ENCODE results near the gene WHRN. TPM values are rescaled to one million over a fixed set of nuclear protein-coding genes. Genes with fewer than 3 reads are reported as not detected.

The WHRN gene
- total RNA-seq, 1 donor from 2014 or later: 2.9 TPM

DNA sequence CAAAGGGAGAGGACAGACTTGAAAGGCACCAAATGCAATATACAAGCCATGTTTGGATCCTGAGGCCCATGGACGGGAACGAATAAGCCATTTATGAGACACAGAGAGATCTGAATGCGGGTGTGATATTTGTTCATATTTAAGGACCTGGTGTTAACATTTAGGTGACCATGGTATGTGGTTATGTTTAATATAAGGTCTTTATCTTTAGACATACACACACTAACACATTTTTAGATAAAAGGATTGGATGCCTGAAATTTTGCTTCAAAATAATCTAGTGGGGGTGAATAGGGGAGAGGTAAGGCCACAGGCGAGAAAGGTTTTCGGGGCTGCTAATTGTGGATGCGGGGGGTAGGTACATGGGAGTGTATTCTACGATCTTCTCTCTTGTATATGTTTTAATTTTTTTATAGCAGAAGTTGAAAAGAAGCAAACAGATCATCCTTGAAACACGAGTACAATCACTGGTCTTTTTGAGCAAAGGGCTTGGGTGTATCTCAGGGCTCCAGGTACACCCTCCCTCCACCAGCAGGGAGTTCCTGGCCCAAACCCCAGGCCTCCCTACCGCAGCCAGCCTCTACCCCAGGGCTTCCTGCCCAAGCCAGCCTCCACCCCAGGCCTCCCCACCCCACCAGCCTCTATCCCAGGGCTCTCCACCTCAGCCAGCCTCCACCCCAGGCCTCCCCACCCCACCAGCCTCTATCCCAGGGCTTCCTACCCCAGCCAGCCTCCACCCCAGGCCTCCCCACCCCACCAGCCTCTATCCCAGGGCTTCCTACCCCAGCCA is 129.7 kb downstream of the WHRN start:
- peaks cover 92% of the 10 kb centered on the region for H3K36me3 Mint-ChIP-seq (ENCODE audit: low read depth)
- intact Hi-C loops (cut with micrococcal nuclease): no loop called here

DNA sequence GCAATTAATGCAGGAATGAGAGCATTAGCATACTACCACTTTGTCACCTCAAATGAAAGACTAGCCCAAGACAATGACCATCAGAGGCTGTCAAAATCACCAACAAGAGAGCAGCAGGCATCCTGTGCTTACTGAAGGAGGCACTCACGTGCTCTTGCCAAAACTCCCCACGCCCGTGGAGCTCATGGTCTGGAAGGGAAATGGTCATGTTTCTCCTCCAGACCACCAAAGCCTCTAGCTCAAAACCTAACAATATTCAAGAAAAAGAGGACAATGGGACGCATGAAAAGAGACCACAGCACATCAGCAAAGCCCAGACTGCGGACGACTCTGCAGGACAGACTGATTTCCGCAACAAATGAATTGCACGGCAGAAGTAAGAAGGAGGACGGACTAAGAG is 130.3 kb downstream of the WHRN start:
- DNase-seq (ENCODE audit: low spot score): no peak
- H3K27me3 Mint-ChIP-seq (ENCODE audit: low read depth): no peaks in the 10 kb centered on the region
- no peaks in the 10 kb centered on the region for H3K9me3 Mint-ChIP-seq
- peak overlapping the region; percentile 85 for H3K27ac Mint-ChIP-seq
- intact Hi-C loops (cut with micrococcal nuclease): no loop called here
- peaks cover 89% of the 10 kb centered on the region for H3K36me3 Mint-ChIP-seq (ENCODE audit: low read depth)
- H3K4me1 Mint-ChIP-seq (ENCODE audit: low read depth): peaks cover 80% of the 10 kb centered on the region
- peak overlapping the region; percentile 31 for H3K4me3 Mint-ChIP-seq (ENCODE audit: low read depth)

More for the DNA sequence above, 129.7 kb downstream of the WHRN start:
- Mint-ChIP-seq H3K4me1 (ENCODE audit: low read depth) (peaks cover 80% of the 10 kb centered on the region), H3K27ac (peak overlapping the region; percentile 85), H3K27me3 (ENCODE audit: low read depth) (no peaks in the 10 kb centered on the region), H3K9me3 (no peaks in the 10 kb centered on the region), H3K4me3 (ENCODE audit: low read depth) (peak overlapping the region; percentile 31)
- no peak for DNase-seq (ENCODE audit: low spot score)

DNA sequence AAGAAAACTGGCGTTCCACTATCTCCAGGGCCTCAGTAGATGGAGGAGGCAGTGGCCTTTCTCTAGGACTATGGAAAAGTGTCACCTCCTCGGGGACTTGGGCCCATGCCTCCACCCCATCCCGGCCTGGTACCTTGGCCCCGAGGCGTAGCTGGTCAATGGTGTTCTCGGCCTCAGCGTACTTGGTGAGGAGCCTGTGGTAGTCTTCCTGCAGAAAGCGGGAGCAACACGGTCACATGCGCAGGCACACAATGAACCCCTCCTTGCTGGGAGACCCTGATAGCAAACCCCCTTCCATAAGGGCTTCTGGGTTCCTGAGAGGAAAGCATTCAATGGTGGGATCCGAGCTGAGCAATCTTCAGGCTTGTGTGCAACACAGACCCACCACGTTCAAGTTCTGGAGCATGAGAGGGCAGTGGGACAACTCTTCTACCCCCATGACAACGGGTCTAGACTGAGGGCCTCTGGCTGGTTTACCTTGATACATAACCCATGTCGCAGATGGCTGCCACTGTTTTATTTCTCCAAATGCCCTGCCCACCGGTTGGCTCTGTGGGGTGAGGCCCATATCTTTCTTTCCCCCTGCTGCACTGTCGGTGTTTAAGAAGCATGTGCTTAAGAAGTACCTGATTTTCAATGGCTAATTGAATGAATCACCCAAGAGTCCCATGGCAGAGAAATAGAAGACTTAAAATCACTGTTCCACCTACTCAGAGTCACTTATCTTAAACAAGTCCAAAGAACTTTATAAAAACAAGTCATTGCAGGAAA is 131.1 kb downstream of the WHRN start:
- Mint-ChIP-seq H3K4me1 (ENCODE audit: low read depth) (peaks cover 82% of the 10 kb centered on the region), H3K27ac (peak overlapping the region; percentile 85), H3K9me3 (no peaks in the 10 kb centered on the region), H3K27me3 (ENCODE audit: low read depth) (no peaks in the 10 kb centered on the region), H3K36me3 (ENCODE audit: low read depth) (peaks cover 88% of the 10 kb centered on the region), H3K4me3 (ENCODE audit: low read depth) (peak overlapping the region; percentile 34)
- intact Hi-C loops (cut with micrococcal nuclease): loop anchor here (1.0 kb wide), 2 partner anchors 11 to 24 kb away; no protein-coding TSS in a partner anchor
- no peak for DNase-seq (ENCODE audit: low spot score)

DNA sequence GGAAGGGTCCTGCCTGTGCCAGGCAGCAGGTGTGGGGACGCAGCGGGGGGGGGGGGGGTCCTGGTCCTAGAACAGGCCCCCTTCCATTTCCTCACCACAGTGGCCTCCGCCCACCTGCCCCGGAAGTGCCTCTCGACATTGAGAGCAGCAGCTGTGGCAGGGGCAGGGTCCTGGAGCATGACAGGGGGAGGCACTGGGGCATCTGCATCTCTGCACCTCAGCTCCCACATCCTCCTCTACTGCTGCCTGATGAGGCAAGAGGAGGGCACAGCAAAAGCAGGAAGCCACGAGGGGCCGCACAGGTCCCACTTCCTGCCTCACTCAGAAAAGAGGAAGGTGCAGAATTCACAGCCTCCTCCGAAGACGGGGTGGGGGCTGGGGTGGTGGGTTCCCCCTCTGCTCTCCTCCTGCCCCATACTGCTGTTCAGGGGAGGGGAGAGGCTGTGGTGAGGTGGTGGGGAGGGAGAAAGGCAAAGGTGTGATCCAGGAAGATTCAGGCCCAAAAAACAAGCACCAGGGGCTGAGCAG is 132.3 kb downstream of the WHRN start:
- Mint-ChIP-seq H3K4me3 (ENCODE audit: low read depth) (peak overlapping the region; percentile 76), H3K27ac (peak overlapping the region; percentile 85), H3K9me3 (no peaks in the 10 kb centered on the region), H3K36me3 (ENCODE audit: low read depth) (peaks cover 83% of the 10 kb centered on the region), H3K27me3 (ENCODE audit: low read depth) (no peaks in the 10 kb centered on the region), H3K4me1 (ENCODE audit: low read depth) (peaks cover 77% of the 10 kb centered on the region)
- intact Hi-C loops (cut with micrococcal nuclease): loop anchor here (1.0 kb wide), 3 partner anchors 9 to 25 kb away; no protein-coding TSS in a partner anchor
- DNase-seq (ENCODE audit: low spot score): peak; percentile 83

DNA sequence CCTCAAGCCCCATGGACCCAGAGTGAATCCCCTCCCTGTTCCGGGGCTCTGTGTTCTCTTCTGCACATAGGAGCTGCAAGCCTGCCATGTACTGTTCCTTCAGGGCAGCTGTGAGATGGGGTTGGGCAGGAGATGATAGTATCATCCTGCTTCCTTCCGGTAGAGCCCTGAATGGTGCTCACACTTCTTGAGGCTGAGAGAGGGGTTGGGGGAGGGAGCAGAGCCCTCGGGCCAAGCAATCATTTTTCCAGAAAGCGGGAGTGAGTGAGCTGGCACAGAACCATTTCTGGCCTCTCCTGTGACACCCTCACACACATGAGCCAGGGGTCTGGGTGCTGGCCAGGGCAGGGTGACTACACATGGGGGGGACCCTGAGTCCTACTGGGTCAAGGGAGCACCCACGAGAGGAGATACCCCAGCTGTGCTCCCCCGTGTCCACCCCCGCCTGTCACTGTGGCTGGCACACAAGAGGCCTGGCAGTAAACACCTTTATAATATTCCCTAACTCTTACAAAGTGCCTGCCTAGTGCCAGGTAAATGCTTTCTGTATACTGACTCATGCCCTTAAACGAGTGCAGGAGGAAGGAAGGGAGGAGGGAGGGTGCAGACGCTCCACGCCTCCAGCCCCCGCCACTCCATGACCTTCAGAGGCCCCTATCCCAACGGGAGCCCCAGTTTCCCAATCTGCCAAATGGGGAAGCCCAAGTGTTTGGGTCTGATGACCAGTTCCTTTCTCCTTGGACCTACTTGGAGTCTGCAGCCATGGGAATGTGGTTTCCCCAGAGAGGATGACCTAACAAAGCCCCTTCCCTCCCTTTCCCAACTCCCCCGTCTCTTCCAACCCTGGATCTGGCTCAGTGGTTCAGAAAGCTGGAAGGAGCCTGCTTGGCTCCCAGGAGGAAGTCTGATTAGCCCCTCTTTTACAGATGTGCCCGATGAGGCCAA is 133.0 kb downstream of the WHRN start:
- no peaks in the 10 kb centered on the region for H3K9me3 Mint-ChIP-seq
- H3K27ac Mint-ChIP-seq: peak overlapping the region; percentile 85
- H3K27me3 Mint-ChIP-seq (ENCODE audit: low read depth): no peaks in the 10 kb centered on the region
- intact Hi-C loops (cut with micrococcal nuclease): loop anchor here (1.0 kb wide), 1 partner anchor 8 kb away; no protein-coding TSS in a partner anchor
- peaks cover 83% of the 10 kb centered on the region for H3K36me3 Mint-ChIP-seq (ENCODE audit: low read depth)
- peak; percentile 59 for DNase-seq (ENCODE audit: low spot score)
- peaks cover 78% of the 10 kb centered on the region for H3K4me1 Mint-ChIP-seq (ENCODE audit: low read depth)
- peak overlapping the region; percentile 76 for H3K4me3 Mint-ChIP-seq (ENCODE audit: low read depth)

DNA sequence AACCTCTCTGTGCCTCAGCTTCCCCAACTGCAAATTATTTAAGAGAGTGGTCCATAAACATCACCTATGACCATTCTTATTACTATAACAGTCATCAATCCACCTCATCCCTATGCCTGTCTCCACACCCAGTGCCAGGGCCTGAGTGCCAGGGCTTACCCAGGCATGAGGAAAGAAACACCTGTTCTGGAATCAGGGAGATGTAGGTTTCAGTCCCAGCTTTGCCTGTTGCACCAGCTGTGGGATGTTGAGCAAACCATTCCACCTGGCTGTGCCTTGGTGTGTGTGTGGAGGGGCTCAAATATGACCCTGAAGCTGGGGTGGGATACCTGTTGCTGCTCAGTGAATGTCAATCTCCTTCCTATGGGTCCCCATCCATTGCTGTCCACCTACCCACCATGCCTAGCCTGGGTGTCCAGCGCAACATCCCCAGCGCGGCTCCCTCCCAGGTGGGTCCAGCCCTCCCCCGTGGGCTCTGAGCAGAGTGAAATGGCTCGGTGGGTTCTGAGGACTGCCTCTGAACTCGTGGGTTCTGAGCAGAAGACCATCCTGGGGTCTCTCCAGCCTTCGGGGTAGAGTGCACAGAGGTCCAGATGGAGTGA is 133.8 kb downstream of the WHRN start:
- no peak for DNase-seq (ENCODE audit: low spot score)
- H3K27ac Mint-ChIP-seq: peak overlapping the region; percentile 85
- H3K4me3 Mint-ChIP-seq (ENCODE audit: low read depth): peak overlapping the region; percentile 76
- H3K9me3 Mint-ChIP-seq: no peaks in the 10 kb centered on the region
- intact Hi-C loops (cut with micrococcal nuclease): no loop called here
- H3K4me1 Mint-ChIP-seq (ENCODE audit: low read depth): peaks cover 80% of the 10 kb centered on the region
- no peaks in the 10 kb centered on the region for H3K27me3 Mint-ChIP-seq (ENCODE audit: low read depth)
- H3K36me3 Mint-ChIP-seq (ENCODE audit: low read depth): peaks cover 83% of the 10 kb centered on the region

DNA sequence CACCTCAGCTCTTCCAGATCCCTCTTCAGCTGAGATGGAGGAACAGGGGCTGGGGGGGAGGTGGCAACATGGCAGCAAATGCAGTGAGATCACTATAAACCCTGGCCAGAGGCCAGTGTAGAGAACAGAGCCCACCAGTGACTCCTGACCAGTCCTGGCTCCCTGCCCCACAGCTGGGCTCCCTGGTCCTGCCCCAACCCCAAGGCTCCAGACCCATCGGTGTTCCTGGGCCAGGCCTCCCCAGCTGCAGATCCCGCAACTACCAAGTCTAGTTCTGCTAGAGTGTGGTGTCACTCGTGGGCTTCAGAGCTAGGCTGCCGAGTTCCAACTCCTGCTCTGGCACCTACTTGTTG is 134.3 kb downstream of the WHRN start:
- Mint-ChIP-seq H3K36me3 (ENCODE audit: low read depth) (peaks cover 86% of the 10 kb centered on the region), H3K27ac (peak overlapping the region; percentile 70), H3K27me3 (ENCODE audit: low read depth) (no peaks in the 10 kb centered on the region), H3K4me3 (ENCODE audit: low read depth) (peak overlapping the region; percentile 20), H3K9me3 (no peaks in the 10 kb centered on the region), H3K4me1 (ENCODE audit: low read depth) (peaks cover 82% of the 10 kb centered on the region)
- DNase-seq (ENCODE audit: low spot score): no peak
- intact Hi-C loops (cut with micrococcal nuclease): no loop called here

DNA sequence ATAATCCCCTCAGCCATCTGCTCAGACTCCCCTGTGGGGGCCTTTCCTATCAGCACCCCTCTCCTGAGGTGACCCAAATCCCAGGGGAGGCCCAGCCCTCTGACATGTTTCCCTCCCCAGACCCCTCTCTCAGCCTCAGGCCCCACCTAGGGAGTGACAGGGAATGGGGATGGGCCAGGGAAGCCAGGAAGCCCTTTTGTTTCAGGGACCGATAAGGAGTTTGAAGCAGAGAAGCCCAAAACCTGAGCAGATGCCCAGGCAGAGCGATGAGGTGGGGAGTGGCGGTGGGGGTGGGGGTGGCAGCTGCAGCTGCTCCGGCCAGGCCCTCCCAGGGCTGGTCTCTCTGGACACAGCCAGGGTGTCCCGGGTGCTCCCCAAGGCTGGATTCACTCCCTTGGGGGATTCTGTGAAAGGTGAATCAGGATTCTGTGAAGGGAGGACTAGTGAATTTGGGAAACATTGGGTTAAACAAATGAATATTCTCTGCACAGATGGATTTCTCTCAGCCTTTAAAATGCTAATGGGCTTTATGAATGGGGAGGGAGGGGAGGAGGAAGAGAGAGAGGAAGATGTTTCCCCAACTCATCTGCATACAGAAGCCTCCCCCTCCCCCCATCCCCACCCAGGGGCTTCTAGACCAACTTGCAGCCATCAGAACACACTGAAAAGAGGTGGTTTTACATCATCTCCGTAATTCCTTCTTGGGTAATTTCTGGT is 134.9 kb downstream of the WHRN start:
- peak overlapping the region; percentile 70 for H3K27ac Mint-ChIP-seq
- H3K4me1 Mint-ChIP-seq (ENCODE audit: low read depth): peaks cover 81% of the 10 kb centered on the region
- intact Hi-C loops (cut with micrococcal nuclease): no loop called here
- H3K27me3 Mint-ChIP-seq (ENCODE audit: low read depth): no peaks in the 10 kb centered on the region
- no peaks in the 10 kb centered on the region for H3K9me3 Mint-ChIP-seq
- peaks cover 85% of the 10 kb centered on the region for H3K36me3 Mint-ChIP-seq (ENCODE audit: low read depth)
- no peak for DNase-seq (ENCODE audit: low spot score)
- H3K4me3 Mint-ChIP-seq (ENCODE audit: low read depth): peak overlapping the region; percentile 20

DNA sequence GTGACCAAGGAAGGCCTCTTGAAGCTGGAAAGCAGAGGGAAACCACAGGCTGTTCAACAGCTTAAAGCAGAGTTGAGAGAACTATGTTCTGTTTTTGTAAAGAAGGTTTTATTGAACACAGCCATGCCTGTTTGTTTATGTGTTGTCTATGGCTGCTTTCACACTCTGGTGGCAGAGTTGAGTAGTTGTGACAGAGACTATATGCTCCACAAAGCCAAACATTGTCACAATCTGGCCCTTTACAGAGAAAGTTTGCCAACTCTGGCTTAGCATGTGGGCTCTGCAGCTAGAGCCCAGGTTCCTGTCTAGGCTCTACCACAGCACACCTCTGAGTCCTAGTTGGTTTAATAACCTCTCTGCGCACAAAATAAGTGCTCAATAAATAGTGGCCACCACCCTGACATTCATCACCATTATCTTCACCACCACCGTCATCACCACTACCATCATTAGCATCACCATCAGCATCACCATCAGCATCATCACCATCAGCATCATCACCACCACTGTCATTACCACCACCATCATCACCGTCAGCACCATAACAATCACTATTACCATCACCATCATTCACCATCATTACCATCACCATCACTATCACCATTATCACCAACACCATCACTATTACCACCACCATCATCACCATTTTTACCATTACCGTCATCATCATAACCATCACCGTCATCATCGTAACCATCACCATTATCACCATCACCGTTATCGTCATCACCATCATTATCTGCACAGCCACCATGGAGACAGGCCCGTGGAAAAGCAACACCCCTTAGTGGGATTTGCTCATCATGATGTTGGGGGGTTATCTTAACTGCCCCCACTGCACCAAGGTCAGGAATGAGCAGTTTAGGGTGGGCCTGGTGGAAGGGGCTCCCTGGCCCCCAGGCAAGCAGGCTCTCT is 135.8 kb downstream of the WHRN start:
- Mint-ChIP-seq H3K4me3 (ENCODE audit: low read depth) (no peak overlapping the region), H3K4me1 (ENCODE audit: low read depth) (peaks cover 79% of the 10 kb centered on the region), H3K27ac (peak overlapping the region; percentile 56), H3K36me3 (ENCODE audit: low read depth) (peaks cover 84% of the 10 kb centered on the region), H3K27me3 (ENCODE audit: low read depth) (no peaks in the 10 kb centered on the region), H3K9me3 (no peaks in the 10 kb centered on the region)
- DNase-seq (ENCODE audit: low spot score): no peak
- intact Hi-C loops (cut with micrococcal nuclease): no loop called here

DNA sequence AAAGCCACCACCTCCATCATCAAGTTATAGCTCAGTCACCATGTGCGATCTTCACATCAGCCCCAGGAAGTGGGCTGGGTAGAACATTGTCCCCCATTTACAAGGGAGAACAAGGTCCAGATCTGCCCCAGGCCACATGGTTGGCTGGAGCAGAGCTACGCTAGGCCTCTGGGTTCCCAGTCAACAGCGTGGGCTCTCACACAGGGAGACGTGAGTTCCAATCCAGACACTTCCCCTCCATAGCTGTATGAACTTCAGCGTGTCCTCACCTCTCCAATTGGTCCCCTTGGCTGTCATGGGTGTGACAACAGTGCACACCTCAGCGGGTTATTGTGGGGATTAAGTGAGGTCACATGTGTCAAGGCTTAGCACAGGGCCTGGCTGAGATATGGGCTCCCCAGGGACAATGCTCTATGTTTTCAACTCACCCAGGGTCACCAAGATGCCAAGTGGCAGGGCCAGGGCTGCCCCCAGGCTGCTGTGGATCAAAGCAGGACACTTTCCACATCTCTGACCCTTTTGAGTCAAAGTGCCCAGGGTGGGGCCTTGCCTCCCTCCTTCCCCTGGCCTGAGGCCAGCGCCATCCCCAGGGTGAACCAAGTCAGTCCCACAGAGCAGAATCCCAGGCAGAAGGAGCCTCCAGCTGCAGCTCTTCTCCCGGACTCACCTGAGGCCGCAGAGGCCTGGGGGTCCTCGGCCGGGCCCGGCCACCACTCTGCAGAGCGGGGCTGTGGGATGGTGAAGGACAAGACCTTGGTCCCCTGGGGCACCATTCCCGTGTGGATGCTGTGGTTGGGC is 137.3 kb downstream of the WHRN start:
- Mint-ChIP-seq H3K36me3 (ENCODE audit: low read depth) (peaks cover 86% of the 10 kb centered on the region), H3K4me1 (ENCODE audit: low read depth) (peaks cover 82% of the 10 kb centered on the region), H3K4me3 (ENCODE audit: low read depth) (peak overlapping the region; percentile 32), H3K9me3 (no peaks in the 10 kb centered on the region), H3K27ac (peak overlapping the region; percentile 90), H3K27me3 (ENCODE audit: low read depth) (no peaks in the 10 kb centered on the region)
- DNase-seq (ENCODE audit: low spot score): no peak
- intact Hi-C loops (cut with micrococcal nuclease): no loop called here

Data from activated T-helper 2 cell treated with anti-CD3 and anti-CD28 coated beads, Interferon-gamma antibody, Interleukin-2, Interleukin-4, amounts not matched to agents 10 μg/mL and 5 μg/mL and 100 μg/mL, durations not matched to agents 14 hours and 24 hours and 36 hours (primary cell).